ENCODE measurements around the gene GTF3A.

- TF ChIP-seq CTCF (IDR thresholded peaks at IDR 0.05 in 4 of 5, conservative IDR thresholded peaks at IDR 0.05 in 1 of 5), result no peak
- TF ChIP-seq POLR2A (IDR thresholded peaks at IDR 0.05), result no peak
Measured at GRCh38 chr13:27409013-27409412, 15.4 kb upstream of the GTF3A start.
